Stimulated activated CD8-positive, alpha-beta memory T cell treated with anti-CD3 and anti-CD28 coated beads, Interleukin-7, amount 100 ng/mL, for 4 hours (primary cell): ENCODE measurements around the gene PRSS48.
"Not testable (repeated sequence)": the region's sequence is repeated elsewhere in the genome, so short reads cannot be mapped to it uniquely, and the experiment has no call there.

ENCODE experiments used
- DNase-seq, 2 donors: peaks; one replicate each; pipeline ENCODE4 v3.0.0-alpha.2; 2020; ENCODE audit warnings: low read depth in 2 of 2

The PRSS48 gene

GRCh38 chr4:151276787-151277562 is at the start of gene PRSS48:
Gene PRSS48, plus strand, starts transcription at chr4:151277161. Its CDS starts 12 bp downstream, at chr4:151277173.
- DNase-seq, result peak in 1 of 2 donors; percentile 1

- no peak for DNase-seq
Observed at GRCh38 chr4:151227172-151227571, 49.8 kb upstream of the PRSS48 start.

- no peak for DNase-seq
Observed at GRCh38 chr4:151227731-151228130, 49.2 kb upstream of the PRSS48 start.

GRCh38 chr4:151228189-151229119 is 48.5 kb upstream of the PRSS48 start:
- no peak for DNase-seq

- DNase-seq, result no peak
Observed at GRCh38 chr4:151231915-151232595, 44.9 kb upstream of the PRSS48 start.

- no peak for DNase-seq
Observed at GRCh38 chr4:151233600-151233999, 43.4 kb upstream of the PRSS48 start.

GRCh38 chr4:151235373-151235772 is 41.6 kb upstream of the PRSS48 start:
- not testable (repeated sequence) for DNase-seq

GRCh38 chr4:151236036-151236435 is 40.9 kb upstream of the PRSS48 start:
- DNase-seq, result no peak

GRCh38 chr4:151238477-151238876 is 38.5 kb upstream of the PRSS48 start:
- DNase-seq, result no peak

- no peak for DNase-seq
Observed at GRCh38 chr4:151239608-151240007, 37.4 kb upstream of the PRSS48 start.

GRCh38 chr4:151242305-151242704 is 34.7 kb upstream of the PRSS48 start:
- DNase-seq, result no peak

GRCh38 chr4:151246742-151247141 is 30.2 kb upstream of the PRSS48 start:
- DNase-seq, result no peak

GRCh38 chr4:151247395-151247794 is 29.6 kb upstream of the PRSS48 start:
- DNase-seq, result no peak

GRCh38 chr4:151248519-151248918 is 28.4 kb upstream of the PRSS48 start:
- DNase-seq, result no peak

- no peak for DNase-seq
Observed at GRCh38 chr4:151250706-151251105, 26.3 kb upstream of the PRSS48 start.

- no peak for DNase-seq
Observed at GRCh38 chr4:151251603-151252304, 25.2 kb upstream of the PRSS48 start.

- DNase-seq, result not testable (repeated sequence)
Observed at GRCh38 chr4:151255226-151255625, 21.7 kb upstream of the PRSS48 start.

GRCh38 chr4:151255680-151256079 is 21.3 kb upstream of the PRSS48 start:
- DNase-seq, result not testable (repeated sequence)

- DNase-seq, result no peak
Observed at GRCh38 chr4:151256134-151256533, 20.8 kb upstream of the PRSS48 start.

- DNase-seq, result no peak
Observed at GRCh38 chr4:151257704-151258103, 19.3 kb upstream of the PRSS48 start.

- no peak for DNase-seq
Observed at GRCh38 chr4:151259752-151260151, 17.2 kb upstream of the PRSS48 start.
